ENCODE data around the gene TMEM120B.
"Not testable (repeated sequence)": the region's sequence is repeated elsewhere in the genome, so short reads cannot be mapped to it uniquely, and the experiment has no call there.

Gene TMEM120B

GRCh38 chr12:121788176-121788818 is 75.7 kb downstream of the TMEM120B start:
- Histone ChIP-seq H4K20me1 (ENCODE audit: insufficient read depth, low read length) (no peaks in the 10 kb centered on the region), H3K4me1 (ENCODE audit: insufficient read depth, low read length, severe bottlenecking) (peaks cover 76% of the 10 kb centered on the region), H3K9me2 (ENCODE audit: low read depth, low read length) (no peaks in the 10 kb centered on the region), H3F3A (ENCODE audit: insufficient read depth, low read length) (no peaks in the 10 kb centered on the region), H3K36me3 (ENCODE audit: insufficient read depth, low read length) (peaks cover 5% of the 10 kb centered on the region; the same call in 1 of the 2 replicates), H3K4me2 (ENCODE audit: low read length) (no peak overlapping the region), H2AFZ (ENCODE audit: low read length) (no peak overlapping the region), H3K27ac (ENCODE audit: low read depth, low read length, poor library complexity, severe bottlenecking) (peak overlapping the region; percentile 91), H3K9ac (ENCODE audit: low read length) (no peak overlapping the region; the same call in 1 of the 2 replicates), H3K4me3 (ENCODE audit: low read depth, low read length, poor library complexity, severe bottlenecking) (no peak overlapping the region), H3K79me2 (ENCODE audit: insufficient read depth, low read length) (no peaks in the 10 kb centered on the region), H3K27me3 (ENCODE audit: insufficient read depth, low read length) (no peaks in the 10 kb centered on the region), H3K9me3 (ENCODE audit: low read length) (no peaks in the 10 kb centered on the region)
- no peak for TF ChIP-seq EZH2 (IDR thresholded peaks at IDR 0.05; ENCODE audit: borderline replicate concordance, low read length)
- no peak for TF ChIP-seq CTCF (IDR thresholded peaks at IDR 0.05; ENCODE audit: low read length)

- no peaks in the 10 kb centered on the region for H3K79me2 ChIP-seq (ENCODE audit: insufficient read depth, low read length)
- H3K9ac ChIP-seq (ENCODE audit: low read length), result peak overlapping the region; percentile 60
- no peaks in the 10 kb centered on the region for H4K20me1 ChIP-seq (ENCODE audit: insufficient read depth, low read length)
- H3K4me1 ChIP-seq (ENCODE audit: insufficient read depth, low read length, severe bottlenecking), result peaks cover 82% of the 10 kb centered on the region
- peak overlapping the region; percentile 91 for H3K27ac ChIP-seq (ENCODE audit: low read depth, low read length, poor library complexity, severe bottlenecking)
- peak overlapping the region; percentile 44 for H3K4me3 ChIP-seq (ENCODE audit: low read depth, low read length, poor library complexity, severe bottlenecking)
- H3K9me3 ChIP-seq (ENCODE audit: low read length), result no peaks in the 10 kb centered on the region
- H3K4me2 ChIP-seq (ENCODE audit: low read length), result peak overlapping the region; percentile 71
- no peaks in the 10 kb centered on the region for H3F3A ChIP-seq (ENCODE audit: insufficient read depth, low read length)
- no peaks in the 10 kb centered on the region for H3K9me2 ChIP-seq (ENCODE audit: low read depth, low read length)
- no peaks in the 10 kb centered on the region for H3K27me3 ChIP-seq (ENCODE audit: insufficient read depth, low read length)
- TF ChIP-seq CTCF (IDR thresholded peaks at IDR 0.05; ENCODE audit: low read length) (no peak), EZH2 (IDR thresholded peaks at IDR 0.05; ENCODE audit: borderline replicate concordance, low read length) (no peak)
- H3K36me3 ChIP-seq (ENCODE audit: insufficient read depth, low read length), result peaks cover 5% of the 10 kb centered on the region; the same call in 1 of the 2 replicates
- no peak overlapping the region for H2AFZ ChIP-seq (ENCODE audit: low read length)
Measured at GRCh38 chr12:121789233-121789781, 76.8 kb downstream of the TMEM120B start.

GRCh38 chr12:121789800-121790728 is 77.5 kb downstream of the TMEM120B start:
- peak overlapping the region; percentile 71 for H3K4me2 ChIP-seq (ENCODE audit: low read length)
- TF ChIP-seq EZH2 (IDR thresholded peaks at IDR 0.05; ENCODE audit: borderline replicate concordance, low read length) (no peak), CTCF (IDR thresholded peaks at IDR 0.05; ENCODE audit: low read length) (no peak)

GRCh38 chr12:121790785-121791184 is 78.2 kb downstream of the TMEM120B start:
- H3K36me3 ChIP-seq (ENCODE audit: insufficient read depth, low read length); H3K79me2 ChIP-seq (ENCODE audit: insufficient read depth, low read length); H3K27me3 ChIP-seq (ENCODE audit: insufficient read depth, low read length); H3F3A ChIP-seq (ENCODE audit: insufficient read depth, low read length); H3K9me2 ChIP-seq (ENCODE audit: low read depth, low read length); H4K20me1 ChIP-seq (ENCODE audit: insufficient read depth, low read length); H3K9me3 ChIP-seq (ENCODE audit: low read length); H3K4me3 ChIP-seq (ENCODE audit: low read depth, low read length, poor library complexity, severe bottlenecking); H2AFZ ChIP-seq (ENCODE audit: low read length): not testable (repeated sequence)
- H3K9ac ChIP-seq (ENCODE audit: low read length), result peak overlapping the region; percentile 47; the same call in 1 of the 2 replicates
- peak overlapping the region; percentile 71; the same call in 1 of the 2 replicates for H3K4me2 ChIP-seq (ENCODE audit: low read length)
- peak overlapping the region; percentile 91 for H3K27ac ChIP-seq (ENCODE audit: low read depth, low read length, poor library complexity, severe bottlenecking)
- peaks cover 80% of the 10 kb centered on the region for H3K4me1 ChIP-seq (ENCODE audit: insufficient read depth, low read length, severe bottlenecking)

More at GRCh38 chr12:121789800-121790728, 77.5 kb downstream of the TMEM120B start:
- Histone ChIP-seq H3K36me3 (ENCODE audit: insufficient read depth, low read length) (peaks cover 5% of the 10 kb centered on the region; the same call in 1 of the 2 replicates), H3K27me3 (ENCODE audit: insufficient read depth, low read length) (no peaks in the 10 kb centered on the region), H3K4me1 (ENCODE audit: insufficient read depth, low read length, severe bottlenecking) (peaks cover 82% of the 10 kb centered on the region), H3K79me2 (ENCODE audit: insufficient read depth, low read length) (no peaks in the 10 kb centered on the region), H3F3A (ENCODE audit: insufficient read depth, low read length) (no peaks in the 10 kb centered on the region), H2AFZ (ENCODE audit: low read length) (no peak overlapping the region), H4K20me1 (ENCODE audit: insufficient read depth, low read length) (no peaks in the 10 kb centered on the region), H3K9me3 (ENCODE audit: low read length) (no peaks in the 10 kb centered on the region), H3K9me2 (ENCODE audit: low read depth, low read length) (no peaks in the 10 kb centered on the region), H3K27ac (ENCODE audit: low read depth, low read length, poor library complexity, severe bottlenecking) (peak overlapping the region; percentile 91), H3K9ac (ENCODE audit: low read length) (peak overlapping the region; percentile 60), H3K4me3 (ENCODE audit: low read depth, low read length, poor library complexity, severe bottlenecking) (peak overlapping the region; percentile 44)

Data from OCI-LY1 (cell line).